Endothelial cell of umbilical vein (primary cell): Measurements from ENCODE around the gene TSSK1B. TPM values are rescaled to one million over a fixed set of nuclear protein-coding genes. Genes with fewer than 3 reads are reported as not detected.

Experiments used
- BruUV-seq: library from RNA; stranded (reverse); fragments of 400-500 nt; replicated peaks from 2 replicates; lab custom pipeline; 2021; lab: Mats Ljungman, UMichigan
- CTCF ChIA-PET: fragments of 300-600, 350-600 bp; sonication (Branson Sonifier 250); formaldehyde crosslinking; loops from one replicate; lab custom pipeline; 2021; ENCODE audit warnings: antibody characterized with exemption, inconsistent platforms; lab: Charles Lee
- POLR2A ChIA-PET: fragments of 300-600, 350-600 bp; sonication (Branson Sonifier 250); formaldehyde crosslinking; loops from one replicate; lab custom pipeline; 2021; ENCODE audit warnings: antibody characterized with exemption, inconsistent platforms; lab: Charles Lee
- DNase-seq: peaks from one replicate; pipeline ENCODE4 v3.0.0-alpha.2; 2011; ENCODE audit warnings: low read depth, low spot score
- FAIRE-seq: peaks from 2 replicates; lab custom pipeline; 2011; peaks lifted over from hg19 to GRCh38; lab: Jason Lieb, UNC
- H2AFZ ChIP-seq: 2 replicates; pipeline ENCODE4 v1.6.0; 2012; ENCODE audit warnings: low read depth, low read length, control low read depth, inconsistent platforms
- H3K27ac ChIP-seq: 2 replicates; pipeline ENCODE4 v1.5.1; 2011; ENCODE audit warnings: low read depth, mild to moderate bottlenecking, control low read depth, low read length, moderate library complexity; ENCODE audit not compliant: insufficient read depth
- H3K27me3 ChIP-seq, 2 experiments: 2 replicates each; pipeline versions ENCODE4 v1.6.0 to v1.6.1; 2011; ENCODE audit warnings: low read length in 2 of 2, mixed read lengths in 1 of 2; ENCODE audit not compliant: control insufficient read depth in 2 of 2, insufficient read depth in 2 of 2
- H3K36me3 ChIP-seq, 2 experiments: 2 replicates in 1 of 2; 3 replicates in 1 of 2; pipeline ENCODE4 v1.5.1; 2011; ENCODE audit warnings: low read length in 2 of 2, mild to moderate bottlenecking in 1 of 2, moderate library complexity in 1 of 2; ENCODE audit not compliant: control insufficient read depth in 2 of 2, insufficient read depth in 2 of 2; ENCODE audit errors: extremely low read depth in 1 of 2
- H3K4me1 ChIP-seq: 3 replicates; pipeline ENCODE4 v1.5.1; 2011; ENCODE audit warnings: mild to moderate bottlenecking, low read length; ENCODE audit not compliant: control insufficient read depth, insufficient read depth; ENCODE audit errors: extremely low read depth
- H3K4me2 ChIP-seq: 2 replicates; pipeline ENCODE4 v1.6.1; 2011; ENCODE audit warnings: low read length, control low read depth, mixed read lengths; ENCODE audit not compliant: insufficient read depth
- H3K4me3 ChIP-seq, 3 experiments: fragments of 200-600 bp in 1 of 3; sonication (generic), shearing (Covaris generic) in 1 of 3; replicated peaks in 1 of 3; 2 replicates each; pipeline ENCODE4 v1.5.1; 2011 to 2016; ENCODE audit warnings: control low read depth in 3 of 3, low read length in 3 of 3, mild to moderate bottlenecking in 2 of 3, inconsistent platforms in 1 of 3, low read depth in 1 of 3, moderate library complexity in 1 of 3; ENCODE audit not compliant: insufficient read depth in 1 of 3
- H3K79me2 ChIP-seq: 2 replicates; pipeline ENCODE4 v1.6.0; 2012; ENCODE audit warnings: low read length, inconsistent platforms; ENCODE audit not compliant: control insufficient read depth, insufficient read depth
- H3K9ac ChIP-seq: replicated peaks from 2 replicates; pipeline ENCODE3; 2011; ENCODE audit warnings: low read length, control low read depth; ENCODE audit not compliant: insufficient read depth; ENCODE audit errors: extremely low read depth
- H3K9me1 ChIP-seq: replicated peaks from 3 replicates; pipeline ENCODE4 v1.6.0; 2011; ENCODE audit warnings: mild to moderate bottlenecking, low read length; ENCODE audit not compliant: control insufficient read depth, insufficient read depth; ENCODE audit errors: extremely low read depth
- H3K9me3 ChIP-seq: replicated peaks from 2 replicates; pipeline ENCODE4 v1.5.1; 2012; ENCODE audit warnings: low read length, inconsistent platforms; ENCODE audit not compliant: control insufficient read depth, insufficient read depth
- H4K20me1 ChIP-seq: replicated peaks from 2 replicates; pipeline ENCODE3; 2011; ENCODE audit warnings: mild to moderate bottlenecking, low read length; ENCODE audit not compliant: control insufficient read depth, insufficient read depth; ENCODE audit errors: extremely low read depth
- CTCF ChIP-seq, 2 donors: IDR thresholded peaks; 1 replicate in 1 of 2; 2 replicates in 1 of 2; pipeline ENCODE4 v1.5.1; 2011; ENCODE audit warnings: low read length in 2 of 2, mild to moderate bottlenecking in 2 of 2, moderate library complexity in 2 of 2, control low read depth in 1 of 2, inconsistent platforms in 1 of 2, low read depth in 1 of 2; ENCODE audit not compliant: insufficient read depth in 1 of 2; ENCODE audit errors: extremely low read depth in 1 of 2
- EZH2 ChIP-seq: IDR thresholded peaks from 2 replicates; pipeline ENCODE4 v1.6.1; 2012; ENCODE audit warnings: borderline replicate concordance, low read depth, mild to moderate bottlenecking, moderate library complexity, low read length, inconsistent platforms; ENCODE audit not compliant: severe bottlenecking
- FOS ChIP-seq: IDR thresholded peaks from 2 replicates; pipeline ENCODE4 v1.6.1; 2011; ENCODE audit warnings: mild to moderate bottlenecking, low read length, moderate library complexity, borderline replicate concordance; ENCODE audit not compliant: insufficient read depth
- GATA2 ChIP-seq: IDR thresholded peaks from 2 replicates; pipeline ENCODE4 v1.7.0; 2011; ENCODE audit warnings: low read depth, mild to moderate bottlenecking, moderate library complexity, mixed read lengths, low read length; ENCODE audit not compliant: insufficient read length, insufficient read depth
- JUN ChIP-seq: IDR thresholded peaks from 2 replicates; pipeline ENCODE4 v1.6.1; 2011; ENCODE audit warnings: borderline replicate concordance, low read depth; ENCODE audit not compliant: insufficient read length, insufficient read depth
- MAX ChIP-seq: IDR thresholded peaks from 2 replicates; pipeline ENCODE4 v1.6.1; 2011; ENCODE audit not compliant: insufficient read depth, insufficient read length
- MYC ChIP-seq: IDR thresholded peaks from one replicate; pipeline ENCODE4 v1.6.1; 2011; ENCODE audit warnings: mild to moderate bottlenecking, low read depth, low read length
- POLR2A ChIP-seq: IDR thresholded peaks from 2 replicates; pipeline ENCODE4 v1.6.1; 2012; ENCODE audit warnings: low read depth, mild to moderate bottlenecking, control low read depth, low read length
- POLR2AphosphoS5 ChIP-seq: IDR thresholded peaks from 2 replicates; pipeline ENCODE4 v1.6.1; 2012; ENCODE audit warnings: low read depth, mild to moderate bottlenecking, control low read depth, low read length, moderate library complexity; ENCODE audit not compliant: insufficient read depth
- dilution Hi-C: fragments of 300-500 bp; cut with MboI; formaldehyde crosslinking; loops from one replicate; pipeline ENCODE4 v1.15.0; 2019; ENCODE audit warnings: low sequenced_read_pairs; ENCODE audit not compliant: extremely low pct_ligation_motif_present
- intact Hi-C: fragments of 100-400 bp; cut with micrococcal nuclease; formaldehyde crosslinking; loops from one replicate; pipeline ENCODE4 v1.10.0; 2022
- polyA plus RNA-seq, 4 experiments: library from polyadenylated mRNA; depleted of rRNA in 3 of 4; stranded (reverse) in 3 of 4; unstranded in 1 of 4; fragments of >200 nt; gene quantifications; 2 replicates each; pipeline versions ENCODE4 v1.2.1 to v1.2.3, GENCODE V29; 2011 to 2012; ENCODE audit warnings: missing spikeins in 1 of 4
- total RNA-seq: library from RNA; stranded (reverse); gene quantifications from 2 replicates; pipeline ENCODE4 v1.2.3, GENCODE V29; 2021

TSSK1B gene
- total and polyA plus RNA-seq, 2 donors (not counting 3 experiments of a cell fraction or from before 2014, with no cell fraction given) = 0.03 TPM; not detected in 1

GRCh38 chr5:113480243-113480642 is 45.5 kb upstream of the TSSK1B start:
- Histone ChIP-seq H3K36me3 (no peaks in the 10 kb centered on the region), H4K20me1 (peaks cover 5% of the 10 kb centered on the region), H3K4me1 (no peaks in the 10 kb centered on the region), H3K79me2 (no peaks in the 10 kb centered on the region), H3K27ac (no peak overlapping the region), H3K4me2 (no peak overlapping the region), H2AFZ (no peak overlapping the region), H3K9me3 (no peaks in the 10 kb centered on the region), H3K9me1 (no peaks in the 10 kb centered on the region), H3K27me3 (peaks cover 6 to 9% of the 10 kb centered on the region in 2 experiments), H3K9ac (no peak overlapping the region), H3K4me3 (no peak overlapping the region)
- intact Hi-C loops = no loop called here
- FAIRE-seq (no peak), DNase-seq (no peak)
- no TSS peak for BruUV-seq
- POLR2A ChIA-PET = no interaction called here
- CTCF ChIA-PET = no interaction called here
- dilution Hi-C loops = no loop called here
- no peak for TF ChIP-seq MAX
- TF ChIP-seq POLR2A = no peak
- no peak for TF ChIP-seq MYC
- TF ChIP-seq JUN = no peak
- TF ChIP-seq GATA2 = no peak
- no peak for TF ChIP-seq FOS
- no peak for TF ChIP-seq POLR2AphosphoS5
- TF ChIP-seq CTCF (IDR thresholded peaks at IDR 0.05; ENCODE audit: extremely low read depth in 1 of 2, insufficient read depth in 1 of 2, low read depth in 1 of 2, low read length in 2 of 2) = no peak
- no peak for TF ChIP-seq EZH2
